Measurements from ENCODE around the gene ZMYND15.

ZMYND15 gene

DNA sequence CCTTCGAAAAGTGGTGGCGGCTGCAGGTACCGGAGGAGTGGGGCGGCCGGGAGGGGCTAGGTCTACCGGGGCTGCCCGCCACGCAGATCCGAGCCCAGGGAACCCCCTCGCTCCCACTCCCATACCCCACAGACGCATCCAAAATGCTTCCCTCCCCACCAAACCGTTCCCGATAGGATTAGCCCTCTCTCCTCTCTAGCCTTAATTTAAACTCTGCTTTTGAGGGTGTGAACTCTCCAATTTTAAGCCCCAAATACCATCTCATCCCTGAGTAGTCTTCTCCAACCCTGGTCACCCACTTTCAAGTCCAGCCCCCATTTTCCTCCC is 355 bp downstream of the ZMYND15 start:
- intact Hi-C loops (cut with DNase I) = no loop called here
- DNase-seq = no peak

DNA sequence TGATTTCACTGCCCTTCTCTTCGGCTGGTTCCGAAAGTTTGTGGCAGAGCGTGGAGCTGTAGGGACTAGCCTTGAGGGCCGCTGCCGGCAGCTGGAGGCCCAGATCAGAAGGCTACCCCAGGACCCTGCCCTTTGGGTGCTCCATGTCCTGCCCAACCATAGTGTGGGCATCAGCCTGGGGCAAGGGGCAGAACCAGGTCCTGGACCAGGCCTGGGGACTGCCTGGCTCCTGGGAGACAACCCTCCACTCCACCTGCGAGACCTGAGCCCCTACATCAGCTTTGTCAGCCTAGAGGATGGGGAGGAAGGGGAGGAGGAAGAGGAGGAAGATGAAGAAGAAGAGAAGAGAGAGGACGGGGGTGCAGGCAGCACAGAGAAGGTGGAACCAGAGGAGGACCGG is 951 bp downstream of the ZMYND15 start:
- intact Hi-C loops (cut with DNase I) = no loop called here
- peak in 1 of 10 donors; percentile 57 for DNase-seq

DNA sequence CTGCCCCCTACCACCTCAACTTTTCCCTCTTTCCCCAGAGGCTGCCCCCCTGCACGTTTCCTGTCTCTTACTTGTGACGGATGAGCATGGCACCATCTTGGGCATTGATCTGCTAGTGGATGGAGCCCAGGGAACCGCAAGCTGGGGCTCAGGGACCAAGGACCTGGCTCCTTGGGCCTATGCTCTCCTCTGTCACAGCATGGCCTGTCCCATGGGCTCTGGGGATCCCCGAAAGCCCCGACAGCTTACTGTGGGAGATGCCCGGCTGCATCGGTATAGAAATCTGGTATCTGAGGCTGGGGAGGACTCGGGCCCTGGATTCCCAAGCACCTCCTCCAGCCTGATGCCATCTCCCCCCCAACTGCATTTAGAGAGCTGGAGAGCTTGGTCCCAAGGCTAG is 1.9 kb downstream of the ZMYND15 start:
- peak in 1 of 10 donors; percentile 64 for DNase-seq
- intact Hi-C loops (cut with DNase I) = no loop called here

DNA sequence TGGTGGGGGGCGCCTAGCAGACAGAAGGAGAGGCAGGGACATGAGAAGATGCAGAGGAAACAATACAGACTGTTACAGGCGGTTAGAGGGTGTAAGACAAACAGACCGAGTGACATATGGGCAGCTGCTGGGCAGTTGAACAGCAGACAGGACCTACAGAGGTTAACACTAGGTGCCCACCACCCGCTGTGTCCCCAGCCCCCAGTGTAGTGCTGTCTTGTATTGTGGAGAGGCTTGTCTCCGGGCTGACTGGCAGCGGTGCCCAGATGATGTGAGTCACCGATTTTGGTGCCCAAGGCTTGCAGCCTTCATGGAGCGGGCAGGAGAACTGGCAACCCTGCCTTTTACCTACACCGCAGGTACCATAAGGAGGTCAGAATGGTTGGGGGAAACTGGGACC is 2.5 kb downstream of the ZMYND15 start:
- intact Hi-C loops (cut with DNase I) = no loop called here
- peak in 1 of 10 donors; percentile 56 for DNase-seq

GRCh38 chr17:4742629-4743028 is 3.0 kb downstream of the ZMYND15 start:
- intact Hi-C loops (cut with DNase I) = no loop called here
- peak in 1 of 10 donors; percentile 36 for DNase-seq

- intact Hi-C loops (cut with DNase I) = no loop called here
- peak in 1 of 10 donors; percentile 70 for DNase-seq
Observed at GRCh38 chr17:4743216-4743615, 3.6 kb downstream of the ZMYND15 start.

GRCh38 chr17:4743898-4744297 is 4.3 kb downstream of the ZMYND15 start:
- intact Hi-C loops (cut with DNase I) = no loop called here
- peak in 1 of 10 donors; percentile 54 for DNase-seq

GRCh38 chr17:4744999-4745969 is 5.7 kb downstream of the ZMYND15 start:
- intact Hi-C loops (cut with DNase I) = no loop called here
- peak in 1 of 10 donors; percentile 77 for DNase-seq

GRCh38 chr17:4747847-4748246 is 8.2 kb downstream of the ZMYND15 start:
- no peak for DNase-seq
- intact Hi-C loops (cut with DNase I) = no loop called here

DNA sequence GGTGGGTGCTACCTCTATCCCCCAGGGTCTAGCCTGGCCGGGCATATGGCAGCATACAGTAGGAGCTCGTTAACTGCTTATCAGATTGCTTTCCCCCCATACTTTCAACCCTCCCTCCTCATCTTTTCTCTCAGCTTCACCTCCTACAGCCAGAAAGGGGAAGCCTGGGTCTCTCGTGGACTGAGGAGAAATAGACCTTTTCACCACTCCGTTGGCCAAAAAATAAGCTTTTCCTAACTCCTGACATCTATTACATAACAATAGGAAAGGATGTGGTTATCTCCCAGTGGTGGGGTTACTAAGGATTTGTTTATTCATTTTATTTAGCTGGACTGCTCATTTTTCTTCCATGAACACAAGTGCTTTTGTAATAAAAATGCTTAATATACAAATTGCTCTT is 9.1 kb downstream of the ZMYND15 start:
- no peak for DNase-seq
- intact Hi-C loops (cut with DNase I) = no loop called here

DNA sequence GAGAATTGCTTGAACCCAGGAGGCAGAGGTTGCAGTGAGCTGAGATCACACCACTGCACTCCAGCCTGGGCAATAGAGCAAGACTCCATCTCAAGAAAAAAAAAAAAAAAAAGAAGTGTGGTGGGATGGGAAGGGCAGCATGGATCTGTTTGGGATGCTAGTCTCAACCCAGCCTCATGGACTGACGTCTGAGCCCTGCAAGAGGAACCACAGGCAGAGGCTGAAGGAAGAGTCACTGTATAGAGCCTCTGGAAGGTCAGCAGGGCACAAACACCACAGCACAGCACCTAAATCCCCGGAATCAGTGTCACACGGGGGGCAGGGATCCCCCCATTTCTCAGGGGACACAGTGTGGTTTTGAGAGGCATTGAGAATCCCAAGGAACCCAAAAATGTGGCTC is 11.0 kb downstream of the ZMYND15 start:
- intact Hi-C loops (cut with DNase I) = no loop called here
- DNase-seq = no peak

GRCh38 chr17:4751932-4752331 is 12.3 kb downstream of the ZMYND15 start:
- intact Hi-C loops (cut with DNase I) = no loop called here
- DNase-seq = no peak

DNA sequence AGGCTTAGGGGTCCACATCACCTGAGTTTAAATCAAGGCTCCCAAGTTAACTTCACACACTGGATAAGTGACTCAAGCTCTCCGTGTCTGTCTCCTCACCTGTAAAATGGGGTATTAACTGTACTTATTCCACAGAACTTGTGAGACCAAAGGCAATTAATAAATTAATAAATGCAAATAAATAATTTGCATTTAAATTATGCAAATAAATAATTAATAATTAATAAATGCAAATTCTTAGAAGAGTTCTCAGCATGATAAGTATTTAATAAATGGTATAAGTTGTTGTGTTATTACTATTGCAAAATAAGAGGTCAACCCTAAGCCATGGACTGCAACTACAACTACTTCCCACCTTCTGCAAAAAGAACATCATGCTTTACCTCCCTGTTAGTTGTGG is 13.8 kb downstream of the ZMYND15 start:
- intact Hi-C loops (cut with DNase I) = no loop called here

GRCh38 chr17:4759776-4760236 is 20.2 kb downstream of the ZMYND15 start:
- intact Hi-C loops (cut with DNase I) = no loop called here
- DNase-seq = no peak

More for the DNA sequence above, 13.8 kb downstream of the ZMYND15 start:
- DNase-seq = no peak

DNA sequence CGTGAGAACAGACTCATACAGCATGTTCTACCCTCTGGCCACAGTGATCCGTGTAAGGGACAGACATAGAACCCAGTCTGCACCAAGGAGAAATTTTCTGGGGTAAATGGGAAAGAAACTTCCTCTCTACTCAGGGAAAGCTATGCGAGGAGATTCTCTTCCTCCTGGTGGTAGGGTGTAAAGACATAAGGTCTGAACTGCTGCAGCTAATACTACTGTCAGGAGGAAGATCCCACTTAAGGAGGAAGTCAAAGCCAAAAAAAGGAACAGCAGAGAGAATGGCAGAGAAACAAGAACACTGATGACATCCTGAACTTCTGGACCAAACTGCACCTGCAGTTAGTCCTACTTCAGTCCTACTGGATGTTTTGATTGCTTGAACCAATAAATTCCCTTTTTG is 25.0 kb downstream of the ZMYND15 start:
- DNase-seq = no peak
- intact Hi-C loops (cut with DNase I) = no loop called here

DNA sequence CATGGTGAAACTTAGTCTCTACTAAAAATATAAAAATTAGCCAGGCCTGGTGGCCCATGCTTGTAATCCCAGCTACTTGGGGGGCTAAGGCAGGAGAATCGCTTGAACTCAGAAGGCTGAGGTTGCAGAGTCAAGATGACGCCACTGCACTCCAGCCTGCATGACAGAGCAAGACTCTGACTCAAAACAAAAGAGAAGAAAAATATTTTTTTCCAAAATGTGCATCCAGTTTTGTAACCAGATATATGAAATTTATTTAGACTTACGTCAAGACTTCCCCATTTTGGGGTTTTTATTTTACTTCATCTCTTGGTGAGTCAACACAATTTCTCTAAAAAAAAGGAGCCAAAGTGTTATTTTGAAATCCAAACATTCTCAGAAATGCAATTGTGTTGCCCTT is 26.6 kb downstream of the ZMYND15 start:
- DNase-seq = no peak
- intact Hi-C loops (cut with DNase I) = no loop called here

DNA sequence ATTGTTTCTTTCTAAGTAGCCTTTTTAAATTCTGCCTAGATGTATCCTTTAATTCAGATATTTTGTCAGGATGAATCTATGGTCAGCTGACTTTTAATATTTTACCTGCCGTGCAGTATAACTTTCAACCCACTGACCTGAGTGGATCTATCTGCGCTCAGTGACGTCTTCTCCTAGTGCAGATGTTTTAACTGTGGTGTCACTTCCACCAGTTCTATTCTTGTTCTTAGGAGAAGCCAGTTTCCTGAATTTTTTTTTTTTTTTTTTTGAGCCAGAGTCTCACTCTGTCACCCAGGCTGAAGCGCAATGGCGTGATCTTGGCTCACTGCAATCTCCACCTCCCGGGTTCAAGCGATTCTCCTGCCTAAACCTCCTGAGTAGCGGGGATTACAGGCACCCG is 27.1 kb downstream of the ZMYND15 start:
- intact Hi-C loops (cut with DNase I) = no loop called here
- DNase-seq = no peak

DNA sequence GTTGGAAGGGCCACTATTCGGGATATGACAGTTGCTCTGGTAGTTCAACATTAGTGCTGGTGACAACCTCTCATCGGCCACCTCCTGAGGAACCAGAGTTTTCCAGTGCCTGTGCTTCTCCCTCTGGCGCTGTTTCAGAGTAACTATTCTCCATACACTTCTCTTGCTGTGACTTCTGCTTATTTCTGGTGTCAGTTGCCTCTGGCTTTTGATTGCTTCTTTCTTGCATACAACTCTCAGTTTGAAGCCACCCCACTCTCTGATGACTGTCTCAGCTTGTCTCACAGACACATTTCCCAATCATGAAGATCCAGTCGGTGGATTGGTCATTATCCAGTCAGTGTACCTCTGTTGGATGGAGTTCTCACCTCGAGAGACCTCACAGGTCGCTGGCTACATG is 28.7 kb downstream of the ZMYND15 start:
- DNase-seq = no peak
- intact Hi-C loops (cut with DNase I) = no loop called here

DNA sequence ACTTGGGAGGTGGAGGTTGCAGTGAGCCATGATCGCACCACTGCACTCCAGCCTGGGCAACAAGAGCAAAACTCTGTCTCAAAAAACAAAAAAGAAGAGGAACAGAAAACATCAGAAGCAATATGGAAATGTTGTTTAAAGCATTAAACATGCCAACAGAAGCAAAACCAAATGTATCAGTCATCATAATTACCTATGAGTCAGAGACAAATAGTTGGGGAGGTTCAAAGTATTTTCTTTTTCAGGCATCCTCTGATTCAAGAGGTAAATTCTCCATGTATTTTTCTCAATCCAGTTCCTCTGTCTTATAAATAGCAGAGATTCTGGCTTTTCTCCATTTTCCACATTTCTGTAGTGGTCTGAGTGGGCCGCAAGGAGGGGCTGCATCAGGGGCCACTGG is 30.0 kb downstream of the ZMYND15 start:
- intact Hi-C loops (cut with DNase I) = no loop called here
- DNase-seq = no peak

DNA sequence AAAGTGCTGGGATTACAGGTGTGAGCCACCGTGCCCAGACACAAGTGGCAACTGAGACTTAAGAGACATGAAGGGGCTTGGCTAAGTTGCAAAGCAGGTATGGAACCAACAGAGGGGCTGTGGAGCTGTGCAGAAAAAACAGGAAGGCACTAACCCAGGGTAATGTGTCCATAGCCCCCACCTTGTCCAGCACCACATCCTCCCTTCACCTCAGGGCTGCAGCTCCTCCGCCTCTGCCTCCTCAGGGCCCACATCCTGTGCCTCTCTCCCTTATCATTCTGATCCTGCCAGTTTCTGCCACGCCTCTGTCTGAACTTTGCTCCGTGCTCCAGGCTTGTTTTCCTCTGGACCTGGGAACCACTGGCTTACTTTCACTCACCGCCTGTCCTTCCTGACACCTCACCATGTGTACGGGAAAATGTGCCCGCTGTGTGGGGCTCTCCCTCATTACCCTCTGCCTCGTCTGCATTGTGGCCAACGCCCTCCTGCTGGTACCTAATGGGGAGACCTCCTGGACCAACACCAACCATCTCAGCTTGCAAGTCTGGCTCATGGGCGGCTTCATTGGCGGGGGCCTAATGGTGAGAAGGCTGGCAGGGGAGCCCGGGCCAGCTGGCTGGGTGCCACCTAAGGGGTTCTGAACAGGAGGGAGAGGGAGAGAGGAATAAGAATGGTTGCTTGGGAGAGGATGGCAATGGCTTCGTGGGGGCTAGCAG is 32.0 kb downstream of the ZMYND15 start, which contains the start of gene TM4SF5:
TM4SF5 (plus strand) TSS at position 368 of the 716 bp plus-strand sequence; CDS start at position 405, 37 bp downstream.
- intact Hi-C loops (cut with DNase I) = no loop called here
- DNase-seq = no peak

- intact Hi-C loops (cut with DNase I) = no loop called here
- no peak for DNase-seq
Observed at GRCh38 chr17:4772235-4772613, 32.6 kb downstream of the ZMYND15 start.
